Epithelial cell of proximal tubule (primary cell): ENCODE measurements around the gene PTPN18. TPM values are rescaled to one million over a fixed set of nuclear protein-coding genes. Genes with fewer than 3 reads are reported as not detected.

ENCODE experiments used
- DNase-seq: peaks from one replicate; pipeline ENCODE4 v3.0.0-alpha.2; 2011; ENCODE audit warnings: low read depth
- H3K4me3 ChIP-seq: 2 replicates; pipeline ENCODE4 v1.5.1; 2011; ENCODE audit warnings: low read depth, mild to moderate bottlenecking, low read length
- CTCF ChIP-seq: conservative IDR thresholded peaks from 2 replicates; pipeline ENCODE4 v1.5.1; 2012; ENCODE audit warnings: low read depth, mild to moderate bottlenecking, low read length
- total RNA-seq: library from RNA; depleted of rRNA; stranded (reverse); fragments of >200 nt; gene quantifications from 2 replicates; pipeline ENCODE4 v1.2.3, GENCODE V29; 2015

PTPN18 gene
- total RNA-seq, 1 donor from 2014 or later = 23.8 TPM

- no peak overlapping the region for H3K4me3 ChIP-seq
- no peak for TF ChIP-seq CTCF
- no peak for DNase-seq
These were observed 2.3 kb upstream of the PTPN18 start for GRCh38 chr2:130353291-130354138.

- no peak for DNase-seq
- no peak overlapping the region for H3K4me3 ChIP-seq
- no peak for TF ChIP-seq CTCF
These were observed 1.8 kb upstream of the PTPN18 start for GRCh38 chr2:130354139-130354428.

GRCh38 chr2:130355172-130355577 is 681 bp upstream of the PTPN18 start:
- peak overlapping the region; percentile 85 for H3K4me3 ChIP-seq
- no peak for TF ChIP-seq CTCF
- DNase-seq = no peak

GRCh38 chr2:130357864-130358263 is 2.0 kb downstream of the PTPN18 start:
- TF ChIP-seq CTCF = no peak

GRCh38 chr2:130358420-130359350 is 2.8 kb downstream of the PTPN18 start:
- no peak overlapping the region for H3K4me3 ChIP-seq
- no peak for TF ChIP-seq CTCF
- DNase-seq = no peak

More at GRCh38 chr2:130357864-130358263, 2.0 kb downstream of the PTPN18 start:
- H3K4me3 ChIP-seq = no peak overlapping the region
- no peak for DNase-seq

- TF ChIP-seq CTCF = no peak
- no peak for DNase-seq
- no peak overlapping the region for H3K4me3 ChIP-seq
These were observed 3.6 kb downstream of the PTPN18 start for GRCh38 chr2:130359466-130359865.
